K562 (cell line): ENCODE data around the gene CELF4. TPM values are rescaled to one million over a fixed set of nuclear protein-coding genes. Genes with fewer than 3 reads are reported as not detected.

ENCODE experiments used
- ATAC-seq: fragments of 200-7000 bp; cut with Tn5 transposase; 3 replicates; pipeline ENCODE4 v1.9.1; 2020; ENCODE audit warnings: moderate library complexity
- BruUV-seq: library from RNA; stranded (reverse); fragments of 400-500 nt; replicated peaks from 2 replicates; lab custom pipeline; 2021; lab: Mats Ljungman, UMichigan
- CTCF ChIA-PET: fragments of 300-600 bp; formaldehyde crosslinking; extraction: SDS; loops from one replicate; lab custom pipeline; 2021; ENCODE audit warnings: low intra/inter-chr PET ratio; lab: Yijun Ruan, JAX
- POLR2A ChIA-PET: fragments of 300-600, 350-650 bp; sonication (Branson Sonifier 250); formaldehyde crosslinking; extraction: SDS; loops from one replicate; lab custom pipeline; 2021; ENCODE audit warnings: antibody characterized with exemption, inconsistent platforms; lab: Yijun Ruan, JAX
- DNase-seq, 4 experiments: peaks; one replicate each; pipeline versions ENCODE4 v3.0.0 to v3.0.0-alpha.2; 2011 to 2018; ENCODE audit warnings: low spot score in 3 of 4, mixed read lengths in 3 of 4; ENCODE audit errors: extremely low read depth in 1 of 4
- FAIRE-seq: peaks from 2 replicates; lab custom pipeline; 2011; peaks lifted over from hg19 to GRCh38; lab: Jason Lieb, UNC
- H2AFZ ChIP-seq: 2 replicates; pipeline ENCODE4 v1.6.0; 2011; ENCODE audit warnings: low read depth, low read length, control low read depth, inconsistent platforms
- H3K27ac ChIP-seq: fragments of 200-600 bp; 3 replicates; pipeline ENCODE4 v1.8.0; 2011; ENCODE audit warnings: low read depth, mild to moderate bottlenecking, control low read depth, inconsistent platforms, low read length, moderate library complexity, mixed read lengths; ENCODE audit errors: extremely low read depth
- H3K27me3 ChIP-seq, 2 experiments: fragments of 300-600 bp in 1 of 2; 2 replicates in 1 of 2; 3 replicates in 1 of 2; pipeline versions ENCODE4 v1.6.0 to v1.8.0; 2011; ENCODE audit warnings: inconsistent platforms in 2 of 2, low read length in 2 of 2, mild to moderate bottlenecking in 1 of 2, mixed read lengths in 1 of 2, moderate library complexity in 1 of 2; ENCODE audit not compliant: control insufficient read depth in 2 of 2, insufficient read depth in 2 of 2
- H3K36me3 ChIP-seq: fragments of 300-600 bp; 3 replicates; pipeline ENCODE4 v1.8.0; 2011; ENCODE audit warnings: mild to moderate bottlenecking, low read length, inconsistent platforms; ENCODE audit not compliant: control insufficient read depth, insufficient read depth
- H3K4me1 ChIP-seq, 2 experiments: fragments of 200-600 bp in 1 of 2; replicated peaks in 1 of 2; 2 replicates in 1 of 2; 3 replicates in 1 of 2; pipeline versions ENCODE4 v1.5.1 to v1.8.0; 2011; ENCODE audit warnings: inconsistent platforms in 2 of 2, low read length in 2 of 2, mild to moderate bottlenecking in 1 of 2, mixed read lengths in 1 of 2, moderate library complexity in 1 of 2; ENCODE audit not compliant: control insufficient read depth in 2 of 2, insufficient read depth in 2 of 2
- H3K4me2 ChIP-seq: 2 replicates; pipeline ENCODE4 v1.6.1; 2011; ENCODE audit warnings: low read length, control low read depth, inconsistent platforms, mixed read lengths; ENCODE audit not compliant: insufficient read depth
- H3K4me3 ChIP-seq: fragments of 200-600 bp; sonication (generic), shearing (Covaris generic); 2 replicates; pipeline ENCODE4 v1.5.1; 2016; ENCODE audit warnings: control low read depth, inconsistent platforms
- H3K79me2 ChIP-seq: fragments of 200-600 bp; 3 replicates; pipeline ENCODE4 v1.8.0; 2011; ENCODE audit warnings: low read length, inconsistent platforms; ENCODE audit not compliant: control insufficient read depth, insufficient read depth
- H3K9ac ChIP-seq, 2 experiments: 2 replicates each; pipeline versions ENCODE4 v1.6.0 to v1.6.1; 2011; ENCODE audit warnings: low read depth in 2 of 2, low read length in 2 of 2, control low read depth in 1 of 2, inconsistent platforms in 1 of 2, mild to moderate bottlenecking in 1 of 2, mixed read lengths in 1 of 2; ENCODE audit not compliant: insufficient read depth in 1 of 2
- H3K9me1 ChIP-seq: one replicate; pipeline ENCODE4 v1.6.0; 2011; ENCODE audit warnings: inconsistent platforms, mild to moderate bottlenecking, low read length, moderate library complexity; ENCODE audit not compliant: control insufficient read depth, insufficient read depth
- H3K9me3 ChIP-seq: replicated peaks from 2 replicates; pipeline ENCODE4 v1.5.1; 2011; ENCODE audit warnings: low read depth, low read length, inconsistent platforms; ENCODE audit not compliant: control insufficient read depth, insufficient read depth
- H4K20me1 ChIP-seq: replicated peaks from 2 replicates; pipeline ENCODE4 v1.6.1; 2011; ENCODE audit warnings: low read length, inconsistent platforms, mixed read lengths; ENCODE audit not compliant: control insufficient read depth, insufficient read depth
- DMBX1 ChIP-seq: fragments of 250-450 bp; sonication (Bioruptor Pico); IDR thresholded peaks from 2 replicates; pipeline ENCODE4 v1.8.0; 2022; ENCODE audit warnings: inconsistent platforms, mild to moderate bottlenecking, moderate library complexity, borderline replicate concordance
- ETV1 ChIP-seq: fragments of 450-650 bp; conservative IDR thresholded peaks from 2 replicates; pipeline ENCODE4 v1.6.1; 2016; ENCODE audit warnings: missing genetic modification characterization, control low read depth, low read depth, missing compliant biosample characterization
- GABPB2 ChIP-seq: fragments of 250-450 bp; sonication (Bioruptor Pico); conservative IDR thresholded peaks from 2 replicates; pipeline ENCODE4 v1.5.1; 2021; ENCODE audit warnings: mild to moderate bottlenecking
- JUND ChIP-seq, 2 experiments: IDR thresholded peaks; 2 replicates in 1 of 2; 3 replicates in 1 of 2; pipeline ENCODE4 v1.6.1; 2011; ENCODE audit warnings: borderline replicate concordance in 2 of 2, low read depth in 2 of 2, low read length in 2 of 2, improper control_type of control experiment in 1 of 2, missing biosample characterization in 1 of 2, missing genetic modification characterization in 1 of 2, missing genetic modification reagents in 1 of 2
- KAT7 ChIP-seq: sonication (generic); formaldehyde crosslinking; IDR thresholded peaks from 2 replicates; pipeline ENCODE4 v1.8.0; 2022; ENCODE audit warnings: missing genetic modification reagents, mild to moderate bottlenecking, borderline replicate concordance
- KLF10 ChIP-seq: fragments of 250-450 bp; sonication (Bioruptor Pico); IDR thresholded peaks from 2 replicates; pipeline ENCODE4 v1.6.1; 2021; ENCODE audit warnings: matching md5 sums
- NCOA1 ChIP-seq: fragments of 450-650 bp; IDR thresholded peaks from 2 replicates; pipeline ENCODE4 v1.6.1; 2016; ENCODE audit warnings: low read depth
- RCOR1 ChIP-seq, 2 experiments: IDR thresholded peaks; 2 replicates each; pipeline ENCODE4 v1.6.1; 2012; ENCODE audit warnings: low read depth in 2 of 2, low read length in 2 of 2, borderline replicate concordance in 1 of 2, improper control_type of control experiment in 1 of 2
- USF1 ChIP-seq: sonication (generic); formaldehyde crosslinking; IDR thresholded peaks from 2 replicates; pipeline ENCODE4 v1.9.0; 2022; ENCODE audit warnings: mild to moderate bottlenecking, missing genetic modification reagents
- VEZF1 ChIP-seq: fragments of 200-800 bp; sonication (Bioruptor generic); IDR thresholded peaks from 2 replicates; pipeline ENCODE4 v1.6.1; 2017; ENCODE audit warnings: missing genetic modification characterization, missing compliant biosample characterization
- XRCC3 ChIP-seq: fragments of 450-650 bp; IDR thresholded peaks from 2 replicates; pipeline ENCODE4 v1.6.1; 2017; ENCODE audit warnings: mild to moderate bottlenecking, moderate library complexity
- XRCC4 ChIP-seq: IDR thresholded peaks from one replicate; pipeline ENCODE4 v1.6.1; 2011; ENCODE audit not compliant: insufficient read depth, insufficient read length; ENCODE audit errors: extremely low read depth
- ZBTB11 ChIP-seq, 3 experiments: fragments of 200-800 bp in 1 of 3; fragments of 250-450 bp in 1 of 3; fragments of 450-650 bp in 1 of 3; sonication (Bioruptor Pico) in 1 of 3; sonication (Bioruptor generic) in 1 of 3; formaldehyde crosslinking in 1 of 3; IDR thresholded peaks; 2 replicates each; pipeline versions ENCODE4 v1.6.1 to v1.8.0; 2016 to 2022; ENCODE audit warnings: mild to moderate bottlenecking in 2 of 3, missing genetic modification characterization in 2 of 3, missing compliant biosample characterization in 1 of 3, moderate library complexity in 1 of 3
- ZNF143 ChIP-seq: sonication (generic); formaldehyde crosslinking; IDR thresholded peaks from 2 replicates; pipeline ENCODE4 v1.9.0; 2022; ENCODE audit warnings: mild to moderate bottlenecking, missing genetic modification reagents
- ZNF232 ChIP-seq: sonication (generic); formaldehyde crosslinking; IDR thresholded peaks from 2 replicates; pipeline ENCODE4 v1.8.0; 2022; ENCODE audit warnings: mild to moderate bottlenecking, missing genetic modification reagents
- ZNF766 ChIP-seq: fragments of 200-800 bp; sonication (Bioruptor generic); conservative IDR thresholded peaks from 2 replicates; pipeline ENCODE4 v1.6.1; 2016; ENCODE audit warnings: missing genetic modification characterization, missing compliant biosample characterization
- ZNF778 ChIP-seq: fragments of 450-650 bp; formaldehyde crosslinking; IDR thresholded peaks from 2 replicates; pipeline ENCODE4 v1.4.0; 2020; ENCODE audit warnings: mild to moderate bottlenecking, moderate library complexity
- WGBS: fragments of 100-300 bp; shearing (Covaris generic); methylation state at CpG from one replicate; pipeline ENCODE4 v1.1.6; 2016; ENCODE audit warnings: low coverage, mixed read lengths; ENCODE audit not compliant: insufficient coverage; ENCODE audit errors: missing lambda C conversion rate; 5-methylcytosine and 5-hydroxymethylcytosine counted together
- in situ Hi-C: fragments of 300-500 bp; cut with MboI; formaldehyde crosslinking; loops from 4 replicates; pipeline ENCODE4 v1.15.0; 2018; ENCODE audit warnings: inconsistent platforms, mixed read lengths
- intact Hi-C: fragments of 100-400 bp; cut with micrococcal nuclease; formaldehyde crosslinking; loops from 2 replicates; pipeline ENCODE4 v1.14.2; 2022
- polyA plus RNA-seq, 8 experiments: library from polyadenylated mRNA; depleted of rRNA in 4 of 8; stranded (reverse) in 5 of 8; unstranded in 3 of 8; fragments of >200 nt; fragmentation: Nextera tagmentation in 2 of 8; fragmentation: Illumina TruSeq in 1 of 8; extraction: Ambion mirVana in 2 of 8; extraction: Trizol in 1 of 8; gene quantifications; 2 replicates each; pipeline versions ENCODE4 v1.2.1 to v1.2.3, GENCODE V29; 2011 to 2014; ENCODE audit warnings: inconsistent platforms in 1 of 8, missing spikeins in 1 of 8
- total RNA-seq, 7 experiments: library from RNA; depleted of rRNA in 6 of 7; stranded (reverse); fragments of >200 nt in 6 of 7; fragmentation: Illumina TruSeq in 2 of 7; extraction: Trizol in 2 of 7; gene quantifications; 2 replicates each; pipeline versions ENCODE4 v1.2.1 to v1.2.3, GENCODE V29; 2011 to 2021; ENCODE audit warnings: low replicate concordance in 1 of 7

The CELF4 gene
- total and polyA plus RNA-seq, 9 of the 15 experiments (the other 6 are each of a cell fraction or from before 2014, with no cell fraction given), result 0.04 to 0.24 (median 0.07) TPM; not detected in 3

- TF ChIP-seq VEZF1 (CRISPR knock-in tag), result no peak
- TF ChIP-seq ETV1 (tag), result no peak
- TF ChIP-seq JUND (IDR thresholded peaks at IDR 0.05; ENCODE audit: borderline replicate concordance, low read depth, low read length), result no peak
- TF ChIP-seq JUND (tag; IDR thresholded peaks at IDR 0.05; ENCODE audit: borderline replicate concordance, low read depth, low read length), result no peak
- TF ChIP-seq USF1, result no peak
- TF ChIP-seq GABPB2 (CRISPR knock-in tag), result no peak
- TF ChIP-seq ZNF778, result no peak
- TF ChIP-seq ZNF232, result no peak
- TF ChIP-seq RCOR1 (IDR thresholded peaks at IDR 0.05; ENCODE audit: borderline replicate concordance in 1 of 2, low read depth in 2 of 2, low read length in 2 of 2), result no peak
- TF ChIP-seq NCOA1, result no peak
These were observed 41.7 kb upstream of the CELF4 start (continued) for GRCh38 chr18:37607281-37607680.

GRCh38 chr18:37604032-37604431 is 38.4 kb upstream of the CELF4 start:
- intact Hi-C loops, result no loop called here
- H3K9ac ChIP-seq, result no peak overlapping the region
- ChIA-PET POLR2A (no interaction called here), CTCF (no interaction called here)
- H3K9me1 ChIP-seq, result no peaks in the 10 kb centered on the region
- H3K36me3 ChIP-seq, result no peaks in the 10 kb centered on the region
- in situ Hi-C loops, result no loop called here
- H4K20me1 ChIP-seq, result no peaks in the 10 kb centered on the region
- H3K9me3 ChIP-seq, result no peaks in the 10 kb centered on the region
- FAIRE-seq, result no peak
- no peaks in the 10 kb centered on the region for H3K79me2 ChIP-seq
- H3K27ac ChIP-seq, result no peak overlapping the region
- no peak overlapping the region for H3K4me3 ChIP-seq
- no peaks in the 10 kb centered on the region for H3K4me1 ChIP-seq
- H3K4me2 ChIP-seq, result no peak overlapping the region
- 5% methylated on average over 4 of the region's 4 CpGs for WGBS
- DNase-seq, result no peak
- no TSS peak for BruUV-seq
- no peak overlapping the region for H2AFZ ChIP-seq
- ATAC-seq, result no peak
- H3K27me3 ChIP-seq, result no peaks in the 10 kb centered on the region; a peak in 1 of 5 replicates
- no peak for TF ChIP-seq KLF10 (CRISPR knock-in tag)
- TF ChIP-seq DMBX1 (CRISPR knock-in tag), result no peak
- no peak for TF ChIP-seq KAT7 (CRISPR knock-in tag)
- no peak for TF ChIP-seq XRCC4
- TF ChIP-seq ZNF143 (CRISPR knock-in tag), result no peak
- TF ChIP-seq ZNF766 (CRISPR knock-in tag), result no peak
- TF ChIP-seq ZBTB11 (CRISPR knock-in tag; IDR thresholded peaks at IDR 0.05), result no peak
- no peak for TF ChIP-seq XRCC3
